Measurements from ENCODE around the gene GPR25.
"Not testable (repeated sequence)": the region's sequence is repeated elsewhere in the genome, so short reads cannot be mapped to it uniquely, and the experiment has no call there.

Gene GPR25

GRCh38 chr1:200895801-200896530 is 23.2 kb downstream of the GPR25 start:
- no peak for DNase-seq

GRCh38 chr1:200896531-200897196 is 23.9 kb downstream of the GPR25 start:
- DNase-seq, result no peak

DNA sequence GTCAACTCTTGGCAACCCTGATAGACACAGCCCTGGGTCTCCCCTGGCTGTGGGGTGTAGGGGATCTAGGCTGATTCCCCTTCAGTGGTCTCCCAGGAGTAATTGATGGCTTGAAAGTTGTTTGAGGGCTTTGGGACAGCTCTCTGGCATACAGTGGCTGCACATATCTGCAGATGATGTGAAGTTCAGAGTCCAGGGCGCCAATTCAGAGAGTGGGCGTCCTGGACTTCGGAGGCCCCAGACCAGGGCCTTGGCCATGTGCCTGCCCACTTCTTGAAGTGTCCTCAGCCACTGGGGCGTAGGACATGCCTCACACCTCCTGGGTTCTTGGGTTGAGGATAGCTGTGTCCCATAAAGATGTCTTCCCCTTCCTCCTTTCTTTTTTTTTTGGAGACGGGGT is 24.5 kb downstream of the GPR25 start:
- DNase-seq, result no peak

GRCh38 chr1:200899015-200899386 is 26.2 kb downstream of the GPR25 start:
- DNase-seq, result no peak

GRCh38 chr1:200899451-200899915 is 26.7 kb downstream of the GPR25 start:
- DNase-seq, result no peak

- DNase-seq, result no peak
Observed at GRCh38 chr1:200899954-200900867, 27.4 kb downstream of the GPR25 start.

GRCh38 chr1:200900877-200901276 is 28.1 kb downstream of the GPR25 start:
- no peak for DNase-seq

- DNase-seq, result no peak
Observed at GRCh38 chr1:200901350-200901749, 28.6 kb downstream of the GPR25 start.

DNA sequence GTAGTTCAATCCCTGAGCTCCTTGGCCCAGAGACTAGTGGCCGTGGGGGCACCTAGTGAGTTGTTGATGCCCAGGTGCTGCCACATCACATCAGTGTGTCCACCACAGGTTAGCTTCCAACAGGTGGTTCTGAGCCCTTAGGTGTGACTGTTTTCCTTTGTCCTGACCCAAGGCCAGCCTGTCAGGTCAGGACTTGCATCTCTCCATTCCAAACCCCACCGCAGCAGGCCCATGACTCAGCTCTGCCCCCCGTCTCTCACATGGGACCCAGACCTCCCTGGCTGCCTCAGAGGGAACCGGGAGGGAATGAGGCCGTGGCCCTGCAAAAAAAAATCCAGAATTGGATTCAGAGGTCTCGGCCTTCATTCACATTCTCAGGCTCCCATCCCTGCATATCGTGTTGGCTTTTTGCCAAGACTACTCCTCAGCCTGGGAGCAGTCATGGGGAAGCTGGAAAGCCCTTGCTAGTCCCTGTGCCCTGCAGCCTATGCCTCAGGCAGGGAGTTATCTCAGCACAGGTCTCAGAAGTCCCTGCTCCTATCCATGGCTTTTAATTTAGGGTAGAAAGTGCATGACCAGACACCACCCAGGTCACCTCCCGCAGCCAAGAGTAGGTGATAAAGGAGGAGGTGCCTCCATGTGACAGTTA is 29.1 kb downstream of the GPR25 start:
- no peak for DNase-seq

DNA sequence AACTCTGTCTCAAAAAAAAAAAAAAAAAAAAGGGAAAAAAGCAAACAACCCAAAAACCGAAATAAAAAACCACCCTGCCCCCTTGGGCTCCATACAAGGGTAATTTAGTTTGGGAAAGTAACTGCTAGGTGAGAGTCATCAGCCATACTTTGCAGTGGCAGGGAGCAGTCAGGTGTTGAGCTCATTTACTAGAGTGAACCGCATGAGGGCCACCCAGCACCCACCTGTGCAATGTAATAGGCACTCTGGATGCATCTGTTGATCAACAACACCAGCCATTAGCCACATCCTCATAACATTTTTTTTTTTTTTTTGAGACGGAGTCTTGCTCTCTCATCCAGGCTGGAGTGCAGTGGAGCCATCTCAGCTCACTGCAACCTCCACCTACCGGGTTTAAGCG is 31.0 kb downstream of the GPR25 start:
- no peak for DNase-seq

- no peak for DNase-seq
Observed at GRCh38 chr1:200904772-200905171, 32.0 kb downstream of the GPR25 start.

DNA sequence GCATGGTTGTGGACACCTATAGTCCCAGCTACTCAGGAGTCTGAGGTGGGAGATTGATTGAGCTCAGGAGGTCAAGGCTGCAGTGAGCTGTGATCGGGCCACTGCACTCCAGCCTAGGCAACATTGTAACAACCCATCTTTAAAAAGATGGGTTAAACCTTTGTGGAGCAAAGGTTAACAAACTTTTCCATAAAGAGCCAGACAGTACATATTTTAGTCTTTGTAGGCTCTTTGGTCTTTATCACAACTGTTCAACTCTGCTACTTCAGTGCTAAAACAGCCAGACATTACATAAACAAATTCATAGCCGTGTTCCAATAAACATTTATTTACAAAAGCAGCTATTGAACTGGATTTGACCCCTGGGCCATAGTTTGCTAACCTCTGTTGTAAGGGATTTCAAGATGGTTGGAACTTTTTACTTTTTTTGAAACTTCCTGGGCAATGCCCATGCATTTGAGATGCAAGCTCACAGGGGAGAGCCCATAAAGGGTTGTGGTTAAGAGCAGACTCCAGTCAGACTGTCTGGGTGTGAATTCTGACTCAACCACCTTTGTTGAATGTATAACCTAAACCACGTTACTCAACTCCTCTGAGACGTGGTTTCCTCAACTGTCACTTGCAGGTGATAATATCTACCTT is 32.8 kb downstream of the GPR25 start:
- no peak for DNase-seq

DNA sequence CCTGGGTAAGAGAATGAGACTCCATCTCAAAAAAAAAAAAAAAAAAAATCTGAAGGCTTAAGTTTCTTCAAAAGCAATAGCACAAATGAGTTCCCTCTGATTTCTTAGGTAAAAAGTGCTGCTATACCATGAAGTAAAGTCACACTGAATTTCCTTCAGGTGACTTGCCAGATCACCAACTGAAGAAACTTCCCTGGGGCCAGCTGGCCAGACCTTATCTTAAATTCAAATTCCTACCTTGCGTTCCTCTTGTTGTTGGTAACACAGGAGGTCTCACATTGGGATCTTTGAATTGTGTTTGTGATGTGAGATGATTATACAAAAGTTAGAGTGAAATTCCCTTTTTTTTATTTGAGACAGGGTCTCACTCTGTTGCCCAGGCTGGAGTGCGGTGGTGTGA is 33.7 kb downstream of the GPR25 start:
- DNase-seq, result no peak

- no peak for DNase-seq
Observed at GRCh38 chr1:200907611-200908097, 34.9 kb downstream of the GPR25 start.

- DNase-seq, result no peak
Observed at GRCh38 chr1:200908191-200908868, 35.5 kb downstream of the GPR25 start.

DNA sequence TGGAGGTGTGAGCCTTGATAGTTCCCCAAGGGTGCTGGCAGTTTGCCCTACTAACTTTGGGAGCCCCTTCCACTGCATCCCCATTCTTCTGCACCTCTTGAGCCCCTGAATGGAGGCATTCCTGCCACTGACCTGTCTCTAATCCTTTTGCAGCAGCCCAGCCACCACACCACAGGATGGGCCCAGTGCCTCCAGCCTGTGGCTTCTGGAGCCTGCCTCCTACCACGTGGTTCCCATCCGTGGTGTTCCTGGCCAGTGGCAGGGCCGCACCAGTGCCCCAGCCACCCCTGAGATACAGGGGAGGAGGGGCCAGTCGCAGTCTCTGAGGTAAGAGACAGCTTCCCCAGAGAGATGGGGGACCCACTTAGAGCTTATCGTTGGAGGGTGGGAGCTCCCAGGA is 36.3 kb downstream of the GPR25 start:
- DNase-seq, result no peak

GRCh38 chr1:200909757-200910239 is 37.0 kb downstream of the GPR25 start:
- no peak for DNase-seq

GRCh38 chr1:200911361-200911760 is 38.6 kb downstream of the GPR25 start:
- DNase-seq, result no peak

DNA sequence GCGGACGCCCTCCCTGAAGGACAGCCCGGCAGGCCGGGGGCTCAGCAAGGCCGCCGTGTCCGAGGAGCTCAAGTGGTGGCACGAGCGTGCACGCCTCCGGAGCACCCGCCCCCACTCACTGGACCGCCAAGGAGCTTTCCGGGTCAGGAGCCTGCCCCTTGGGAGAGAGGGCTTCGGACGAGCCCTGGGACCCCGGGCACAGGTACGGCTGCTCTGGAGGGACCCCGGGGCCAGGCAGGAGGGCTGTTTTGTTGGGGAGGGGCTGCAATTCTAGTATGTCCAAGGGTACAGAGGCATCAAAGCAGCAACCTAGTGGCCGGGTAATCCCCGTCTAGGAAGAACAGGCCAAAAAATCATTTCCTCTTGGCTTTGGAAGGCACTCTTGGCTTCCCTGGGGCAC is 39.2 kb downstream of the GPR25 start:
- not testable (repeated sequence) for DNase-seq

GRCh38 chr1:200912737-200913407 is 40.1 kb downstream of the GPR25 start:
- DNase-seq, result no peak

DNA sequence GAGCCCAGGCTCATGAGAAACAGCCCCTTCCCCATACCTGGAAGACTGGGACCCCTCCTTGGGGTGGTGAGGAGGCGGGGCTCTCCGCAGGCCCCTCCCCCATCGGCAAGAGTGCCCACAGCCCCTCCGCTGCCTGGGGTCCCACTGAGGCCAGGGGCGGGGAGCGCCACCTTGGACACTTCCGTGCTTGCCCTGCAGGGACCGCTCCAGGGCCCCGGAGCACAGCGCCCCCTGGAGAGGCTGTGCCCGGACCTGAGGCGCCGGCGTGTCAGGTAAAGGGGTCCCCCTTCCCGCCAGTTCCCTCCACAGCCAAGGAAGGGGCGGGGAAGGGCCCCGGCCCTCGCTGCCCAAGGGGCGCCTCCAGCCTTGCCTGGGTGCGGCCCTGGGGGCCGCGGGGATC is 43.4 kb downstream of the GPR25 start:
- no peak for DNase-seq

Measured in NCI-H1436 treated with DMSO at 0.1 percent for 48 hours (cell line).